ENCODE data around the gene CDKN1A.
"Not testable (repeated sequence)": the region's sequence is repeated elsewhere in the genome, so short reads cannot be mapped to it uniquely, and the experiment has no call there.

- TF ChIP-seq POLR2A (IDR thresholded peaks at IDR 0.05; ENCODE audit: extremely low read depth, insufficient read length); CTCF (IDR thresholded peaks at IDR 0.05; ENCODE audit: low read depth, low read length); MAX (IDR thresholded peaks at IDR 0.05; ENCODE audit: low read depth, low read length); MYC (IDR thresholded peaks at IDR 0.05; ENCODE audit: low read depth, low read length): not testable (repeated sequence)
Measured at GRCh38 chr6:36723992-36724391, 45.5 kb downstream of the CDKN1A start.
